Naive thymus-derived CD4-positive, alpha-beta T cell (primary cell): ENCODE measurements around the gene FMO3. TPM values are rescaled to one million over a fixed set of nuclear protein-coding genes. Genes with fewer than 3 reads are reported as not detected.

Source experiments
- ATAC-seq: fragments of 150-1000 bp; cut with Tn5 transposase; 2 replicates; pipeline ENCODE4 v1.10.0; 2021; ENCODE audit warnings: mild to moderate bottlenecking, moderate library complexity
- CTCF ChIA-PET: fragments of 350-600 bp; sonication (Branson Sonifier 250); formaldehyde crosslinking; loops from one replicate; lab custom pipeline; 2021; ENCODE audit warnings: antibody characterized with exemption; lab: Charles Lee
- POLR2A ChIA-PET: fragments of 350-600 bp; sonication (Branson Sonifier 250); formaldehyde crosslinking; loops from one replicate; lab custom pipeline; 2021; ENCODE audit warnings: antibody characterized with exemption, inconsistent platforms; lab: Charles Lee
- DNase-seq, 9 donors: peaks; one replicate each; pipeline versions ENCODE4 v3.0.0 to v3.0.0-alpha.2; 2020 to 2022; ENCODE audit warnings: mixed read lengths in 1 of 9
- H3K27ac ChIP-seq: one replicate; pipeline ENCODE4 v1.7.0; 2013; ENCODE audit warnings: mild to moderate bottlenecking, low read depth, low read length, moderate library complexity
- H3K27me3 ChIP-seq, 2 donors: one replicate each; pipeline ENCODE4 v1.7.0; 2013; ENCODE audit warnings: low read length in 2 of 2, mild to moderate bottlenecking in 2 of 2, moderate library complexity in 2 of 2; ENCODE audit not compliant: control insufficient read depth in 2 of 2, insufficient read depth in 2 of 2
- H3K36me3 ChIP-seq, 3 experiments: 1 replicate in 2 of 3; 2 replicates in 1 of 3; pipeline ENCODE4 v1.7.0; 2013; ENCODE audit warnings: low read length in 3 of 3, mild to moderate bottlenecking in 3 of 3, moderate library complexity in 1 of 3; ENCODE audit not compliant: insufficient read depth in 3 of 3, control insufficient read depth in 2 of 3
- H3K4me1 ChIP-seq, 2 donors: one replicate each; pipeline ENCODE4 v1.7.0; 2013; ENCODE audit warnings: low read length in 2 of 2, mild to moderate bottlenecking in 2 of 2, moderate library complexity in 1 of 2; ENCODE audit not compliant: control insufficient read depth in 2 of 2, insufficient read depth in 2 of 2
- H3K4me3 ChIP-seq: 2 replicates; pipeline ENCODE4 v1.7.0; 2013; ENCODE audit warnings: mild to moderate bottlenecking, low read length
- H3K9me3 ChIP-seq, 3 experiments: 1 replicate in 2 of 3; 2 replicates in 1 of 3; pipeline ENCODE4 v1.7.0; 2013; ENCODE audit warnings: low read length in 3 of 3; ENCODE audit not compliant: control insufficient read depth in 2 of 3
- H3K27ac Mint-ChIP-seq, 9 donors: one replicate each; pipeline ENCODE4 v1.8.0; 2020 to 2022; ENCODE audit warnings: mixed read lengths in 9 of 9, mild to moderate bottlenecking in 8 of 9, moderate library complexity in 5 of 9, inconsistent platforms in 2 of 9
- H3K27me3 Mint-ChIP-seq, 5 donors: one replicate each; pipeline ENCODE4 v1.8.0; 2021 to 2022; ENCODE audit warnings: mixed read lengths in 5 of 5, mild to moderate bottlenecking in 1 of 5
- H3K36me3 Mint-ChIP-seq, 5 donors: one replicate each; pipeline ENCODE4 v1.8.0; 2020 to 2022; ENCODE audit warnings: mixed read lengths in 5 of 5, mild to moderate bottlenecking in 3 of 5, inconsistent platforms in 1 of 5
- H3K4me1 Mint-ChIP-seq, 7 donors: one replicate each; pipeline ENCODE4 v1.8.0; 2020 to 2022; ENCODE audit warnings: mixed read lengths in 7 of 7, mild to moderate bottlenecking in 3 of 7, inconsistent platforms in 1 of 7
- H3K4me3 Mint-ChIP-seq, 10 donors: one replicate each; pipeline ENCODE4 v1.8.0; 2020 to 2022; ENCODE audit warnings: mild to moderate bottlenecking in 10 of 10, mixed read lengths in 10 of 10, moderate library complexity in 6 of 10, inconsistent platforms in 2 of 10
- H3K9me3 Mint-ChIP-seq, 11 donors: one replicate each; pipeline ENCODE4 v1.8.0; 2020 to 2022; ENCODE audit warnings: mixed read lengths in 11 of 11, mild to moderate bottlenecking in 4 of 11, inconsistent platforms in 1 of 11, moderate library complexity in 1 of 11
- intact Hi-C, 2 donors: fragments of 100-400 bp; cut with micrococcal nuclease; formaldehyde crosslinking; loops; one replicate each; pipeline ENCODE4 v1.15.1; 2023
- polyA plus RNA-seq, 2 donors: library from polyadenylated mRNA; unstranded; fragments of 300-500 nt; fragmentation: Illumina TruSeq; gene quantifications; one replicate each; pipeline ENCODE4 v1.2.3, GENCODE V29; 2021
- total RNA-seq, 6 experiments: library from RNA in 5 of 6; stranded (reverse) in 5 of 6; gene quantifications; 1 replicate in 5 of 6; 2 replicates in 1 of 6; pipeline ENCODE4 v1.2.3 and lab custom pipeline; 2021 to 2026

FMO3 gene
- total and polyA plus RNA-seq, 7 experiments from 2014 or later = not detected

- CTCF ChIA-PET = no interaction called here
- ATAC-seq (no peak), DNase-seq (no peak)
- H3K9me3 ChIP-seq = no peaks in the 10 kb centered on the region
- Mint-ChIP-seq H3K27ac (no peak overlapping the region), H3K9me3 (peaks cover 0 to 9% (median 0%) of the 10 kb centered on the region in 11 donors), H3K4me3 (no peak overlapping the region), H3K36me3 (no peaks in the 10 kb centered on the region), H3K27me3 (peaks cover 2 to 32% (median 18%) of the 10 kb centered on the region in 5 donors), H3K4me1 (no peaks in the 10 kb centered on the region)
- H3K36me3 ChIP-seq = no peaks in the 10 kb centered on the region
- H3K4me1 ChIP-seq = no peaks in the 10 kb centered on the region
- intact Hi-C loops = no loop called here
- no peaks in the 10 kb centered on the region for H3K27me3 ChIP-seq
- H3K4me3 ChIP-seq = no peak overlapping the region
- H3K27ac ChIP-seq = no peak overlapping the region
- POLR2A ChIA-PET = no interaction called here
These were observed 21.4 kb downstream of the FMO3 start for GRCh38 chr1:171112119-171112518.

- Mint-ChIP-seq H3K27ac (no peak overlapping the region), H3K4me3 (no peak overlapping the region), H3K9me3 (peaks cover 0 to 9% (median 0%) of the 10 kb centered on the region in 11 donors), H3K27me3 (peaks cover 4 to 32% (median 18%) of the 10 kb centered on the region in 5 donors), H3K36me3 (no peaks in the 10 kb centered on the region), H3K4me1 (no peaks in the 10 kb centered on the region)
- H3K4me3 ChIP-seq = no peak overlapping the region
- no peak for ATAC-seq
- no peaks in the 10 kb centered on the region for H3K27me3 ChIP-seq
- CTCF ChIA-PET = no interaction called here
- no peak for DNase-seq
- intact Hi-C loops = no loop called here
- POLR2A ChIA-PET = no interaction called here
- no peaks in the 10 kb centered on the region for H3K4me1 ChIP-seq
- no peaks in the 10 kb centered on the region for H3K9me3 ChIP-seq
- no peak overlapping the region for H3K27ac ChIP-seq
- H3K36me3 ChIP-seq = no peaks in the 10 kb centered on the region
These were observed 22.7 kb downstream of the FMO3 start for GRCh38 chr1:171113382-171113781.

- no peak overlapping the region for H3K4me3 Mint-ChIP-seq
- H3K27ac ChIP-seq = no peak overlapping the region
- no peak overlapping the region for H3K4me3 ChIP-seq
- intact Hi-C loops = no loop called here
- H3K27me3 Mint-ChIP-seq = peaks cover 5 to 30% (median 19%) of the 10 kb centered on the region in 5 donors
- no peaks in the 10 kb centered on the region for H3K36me3 Mint-ChIP-seq
- POLR2A ChIA-PET = no interaction called here
- H3K4me1 Mint-ChIP-seq = no peaks in the 10 kb centered on the region
- no peaks in the 10 kb centered on the region for H3K4me1 ChIP-seq
- ATAC-seq = no peak
- no peaks in the 10 kb centered on the region for H3K27me3 ChIP-seq
- H3K9me3 ChIP-seq = no peaks in the 10 kb centered on the region
- H3K36me3 ChIP-seq = no peaks in the 10 kb centered on the region
- H3K27ac Mint-ChIP-seq = no peak overlapping the region
- CTCF ChIA-PET = no interaction called here
- DNase-seq = no peak
- peaks cover 0 to 6% (median 0%) of the 10 kb centered on the region in 11 donors for H3K9me3 Mint-ChIP-seq
These were observed 24.7 kb downstream of the FMO3 start for GRCh38 chr1:171115280-171115897.

- Mint-ChIP-seq H3K4me3 (no peak overlapping the region), H3K27me3 (peaks cover 9 to 29% (median 22%) of the 10 kb centered on the region in 5 donors), H3K27ac (no peak overlapping the region), H3K4me1 (no peaks in the 10 kb centered on the region), H3K36me3 (no peaks in the 10 kb centered on the region), H3K9me3 (peaks cover 0 to 6% (median 0%) of the 10 kb centered on the region in 11 donors)
- POLR2A ChIA-PET = no interaction called here
- Histone ChIP-seq H3K9me3 (no peaks in the 10 kb centered on the region), H3K4me3 (no peak overlapping the region), H3K4me1 (no peaks in the 10 kb centered on the region), H3K27ac (no peak overlapping the region), H3K36me3 (no peaks in the 10 kb centered on the region), H3K27me3 (no peaks in the 10 kb centered on the region)
- DNase-seq = no peak
- intact Hi-C loops = no loop called here
- CTCF ChIA-PET = no interaction called here
- no peak for ATAC-seq
These were observed 26.0 kb downstream of the FMO3 start for GRCh38 chr1:171116676-171117075.

- ATAC-seq (no peak), DNase-seq (no peak)
- CTCF ChIA-PET = no interaction called here
- Mint-ChIP-seq H3K27me3 (peaks cover 9 to 26% (median 22%) of the 10 kb centered on the region in 5 donors), H3K36me3 (no peaks in the 10 kb centered on the region), H3K9me3 (peaks cover 0 to 6% (median 0%) of the 10 kb centered on the region in 11 donors), H3K4me1 (no peaks in the 10 kb centered on the region), H3K27ac (no peak overlapping the region), H3K4me3 (no peak overlapping the region)
- no peaks in the 10 kb centered on the region for H3K36me3 ChIP-seq
- POLR2A ChIA-PET = no interaction called here
- intact Hi-C loops = no loop called here
- no peaks in the 10 kb centered on the region for H3K9me3 ChIP-seq
- H3K27ac ChIP-seq = no peak overlapping the region
- H3K4me1 ChIP-seq = no peaks in the 10 kb centered on the region
- no peaks in the 10 kb centered on the region for H3K27me3 ChIP-seq
- H3K4me3 ChIP-seq = no peak overlapping the region
These were observed 26.4 kb downstream of the FMO3 start for GRCh38 chr1:171117085-171117484.

- H3K9me3 ChIP-seq = no peaks in the 10 kb centered on the region
- DNase-seq (no peak), ATAC-seq (no peak)
- Mint-ChIP-seq H3K9me3 (peaks cover 0 to 2% (median 0%) of the 10 kb centered on the region in 11 donors), H3K27me3 (peaks cover 8 to 27% (median 14%) of the 10 kb centered on the region in 5 donors), H3K27ac (no peak overlapping the region), H3K4me3 (no peak overlapping the region), H3K36me3 (no peaks in the 10 kb centered on the region), H3K4me1 (no peaks in the 10 kb centered on the region)
- no peaks in the 10 kb centered on the region for H3K4me1 ChIP-seq
- H3K36me3 ChIP-seq = no peaks in the 10 kb centered on the region
- no peak overlapping the region for H3K27ac ChIP-seq
- ChIA-PET CTCF (no interaction called here), POLR2A (no interaction called here)
- H3K27me3 ChIP-seq = no peaks in the 10 kb centered on the region
- intact Hi-C loops = no loop called here
- no peak overlapping the region for H3K4me3 ChIP-seq
These were observed 28.9 kb downstream of the FMO3 start for GRCh38 chr1:171119648-171120047.

GRCh38 chr1:171122299-171122698 is 31.6 kb downstream of the FMO3 start:
- peaks cover 7 to 27% (median 25%) of the 10 kb centered on the region in 5 donors for H3K27me3 Mint-ChIP-seq
- POLR2A ChIA-PET = no interaction called here

More at GRCh38 chr1:171122299-171122698, 31.6 kb downstream of the FMO3 start:
- Histone ChIP-seq H3K9me3 (no peaks in the 10 kb centered on the region), H3K27me3 (no peaks in the 10 kb centered on the region), H3K4me3 (no peak overlapping the region), H3K27ac (no peak overlapping the region), H3K36me3 (no peaks in the 10 kb centered on the region), H3K4me1 (no peaks in the 10 kb centered on the region)
- no peak for DNase-seq
- H3K36me3 Mint-ChIP-seq = no peaks in the 10 kb centered on the region
- H3K4me3 Mint-ChIP-seq = no peak overlapping the region
- CTCF ChIA-PET = no interaction called here
- no peak overlapping the region for H3K27ac Mint-ChIP-seq
- H3K9me3 Mint-ChIP-seq = peaks cover 0 to 3% (median 0%) of the 10 kb centered on the region in 11 donors
- intact Hi-C loops = no loop called here
- ATAC-seq = no peak
- H3K4me1 Mint-ChIP-seq = no peaks in the 10 kb centered on the region
